ENCODE data around the gene TANGO6.

DNA sequence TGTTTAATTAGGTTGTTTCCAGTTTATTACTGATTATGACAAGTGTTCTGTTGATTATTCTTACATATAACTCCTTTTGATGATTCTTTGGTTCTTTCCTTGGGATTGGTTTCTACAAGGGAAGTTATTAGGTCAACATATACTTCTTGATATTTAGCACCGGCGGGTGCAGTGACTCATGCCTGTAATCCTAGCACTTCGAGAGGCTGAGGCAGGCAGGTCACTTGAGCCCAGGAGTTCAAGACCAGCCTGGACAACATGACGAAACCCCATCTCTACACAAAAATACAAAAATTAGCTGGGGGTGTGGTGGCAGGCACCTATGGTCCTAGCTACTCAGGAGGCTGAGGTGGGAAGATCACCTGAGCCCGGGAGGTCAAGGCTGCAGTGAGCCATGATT lies 141.9 kb downstream of the TANGO6 start:
- TF ChIP-seq, protein P1, sequence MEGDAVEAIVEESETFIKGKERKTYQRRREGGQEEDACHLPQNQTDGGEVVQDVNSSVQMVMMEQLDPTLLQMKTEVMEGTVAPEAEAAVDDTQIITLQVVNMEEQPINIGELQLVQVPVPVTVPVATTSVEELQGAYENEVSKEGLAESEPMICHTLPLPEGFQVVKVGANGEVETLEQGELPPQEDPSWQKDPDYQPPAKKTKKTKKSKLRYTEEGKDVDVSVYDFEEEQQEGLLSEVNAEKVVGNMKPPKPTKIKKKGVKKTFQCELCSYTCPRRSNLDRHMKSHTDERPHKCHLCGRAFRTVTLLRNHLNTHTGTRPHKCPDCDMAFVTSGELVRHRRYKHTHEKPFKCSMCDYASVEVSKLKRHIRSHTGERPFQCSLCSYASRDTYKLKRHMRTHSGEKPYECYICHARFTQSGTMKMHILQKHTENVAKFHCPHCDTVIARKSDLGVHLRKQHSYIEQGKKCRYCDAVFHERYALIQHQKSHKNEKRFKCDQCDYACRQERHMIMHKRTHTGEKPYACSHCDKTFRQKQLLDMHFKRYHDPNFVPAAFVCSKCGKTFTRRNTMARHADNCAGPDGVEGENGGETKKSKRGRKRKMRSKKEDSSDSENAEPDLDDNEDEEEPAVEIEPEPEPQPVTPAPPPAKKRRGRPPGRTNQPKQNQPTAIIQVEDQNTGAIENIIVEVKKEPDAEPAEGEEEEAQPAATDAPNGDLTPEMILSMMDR (IDR thresholded peaks at IDR 0.05; ENCODE audit: low read depth, low read length, poor library complexity, severe bottlenecking): no peak
- no peak for TF ChIP-seq EZH2phosphoT487 (IDR thresholded peaks at IDR 0.05; ENCODE audit: borderline replicate concordance, low read length)

All from DOHH2 (cell line).